GM19463 (cell line): ENCODE measurements around the gene RNF220.

Source experiments
- ATAC-seq: cut with Tn5 transposase; IDR thresholded peaks from one replicate; pipeline ENCODE4 v1.9.1; 2021; ENCODE audit warnings: mild to moderate bottlenecking, moderate library complexity; ENCODE audit not compliant: unreplicated experiment

RNF220 gene

GRCh38 chr1:44405031-44405797 is at the start of gene RNF220:
TSS of gene RNF220 (plus strand) at chr1:44405255.
- ATAC-seq = no peak

GRCh38 chr1:44355582-44356305 is 49.3 kb upstream of the RNF220 start:
- ATAC-seq = no peak

GRCh38 chr1:44357710-44358109 is 47.3 kb upstream of the RNF220 start:
- no peak for ATAC-seq

- ATAC-seq = no peak
Observed at GRCh38 chr1:44359234-44359935, 45.7 kb upstream of the RNF220 start.

GRCh38 chr1:44361478-44361877 is 43.6 kb upstream of the RNF220 start:
- ATAC-seq = no peak

GRCh38 chr1:44366371-44366975 is 38.6 kb upstream of the RNF220 start:
- no peak for ATAC-seq

- no peak for ATAC-seq
Observed at GRCh38 chr1:44367944-44368343, 37.1 kb upstream of the RNF220 start.

GRCh38 chr1:44368471-44369151 is 36.4 kb upstream of the RNF220 start:
- no peak for ATAC-seq

- no peak for ATAC-seq
Observed at GRCh38 chr1:44371206-44371605, 33.8 kb upstream of the RNF220 start.

GRCh38 chr1:44375547-44375946 is 29.5 kb upstream of the RNF220 start:
- no peak for ATAC-seq

GRCh38 chr1:44377925-44378784 is 26.9 kb upstream of the RNF220 start:
- ATAC-seq = no peak

- no peak for ATAC-seq
Observed at GRCh38 chr1:44380666-44381177, 24.3 kb upstream of the RNF220 start.

- ATAC-seq = no peak
Observed at GRCh38 chr1:44388551-44388950, 16.5 kb upstream of the RNF220 start.

GRCh38 chr1:44389437-44389836 is 15.6 kb upstream of the RNF220 start:
- no peak for ATAC-seq

- ATAC-seq = no peak
Observed at GRCh38 chr1:44390277-44390676, 14.8 kb upstream of the RNF220 start.

GRCh38 chr1:44401256-44402228 is 3.5 kb upstream of the RNF220 start:
- ATAC-seq = no peak

GRCh38 chr1:44405798-44406736 is 1.0 kb downstream of the RNF220 start:
- no peak for ATAC-seq
